ENCODE measurements around the gene CBX4.
A peak's percentile ranks its signal among the peaks of the same experiment; 100 is the strongest.

Gene CBX4

DNA sequence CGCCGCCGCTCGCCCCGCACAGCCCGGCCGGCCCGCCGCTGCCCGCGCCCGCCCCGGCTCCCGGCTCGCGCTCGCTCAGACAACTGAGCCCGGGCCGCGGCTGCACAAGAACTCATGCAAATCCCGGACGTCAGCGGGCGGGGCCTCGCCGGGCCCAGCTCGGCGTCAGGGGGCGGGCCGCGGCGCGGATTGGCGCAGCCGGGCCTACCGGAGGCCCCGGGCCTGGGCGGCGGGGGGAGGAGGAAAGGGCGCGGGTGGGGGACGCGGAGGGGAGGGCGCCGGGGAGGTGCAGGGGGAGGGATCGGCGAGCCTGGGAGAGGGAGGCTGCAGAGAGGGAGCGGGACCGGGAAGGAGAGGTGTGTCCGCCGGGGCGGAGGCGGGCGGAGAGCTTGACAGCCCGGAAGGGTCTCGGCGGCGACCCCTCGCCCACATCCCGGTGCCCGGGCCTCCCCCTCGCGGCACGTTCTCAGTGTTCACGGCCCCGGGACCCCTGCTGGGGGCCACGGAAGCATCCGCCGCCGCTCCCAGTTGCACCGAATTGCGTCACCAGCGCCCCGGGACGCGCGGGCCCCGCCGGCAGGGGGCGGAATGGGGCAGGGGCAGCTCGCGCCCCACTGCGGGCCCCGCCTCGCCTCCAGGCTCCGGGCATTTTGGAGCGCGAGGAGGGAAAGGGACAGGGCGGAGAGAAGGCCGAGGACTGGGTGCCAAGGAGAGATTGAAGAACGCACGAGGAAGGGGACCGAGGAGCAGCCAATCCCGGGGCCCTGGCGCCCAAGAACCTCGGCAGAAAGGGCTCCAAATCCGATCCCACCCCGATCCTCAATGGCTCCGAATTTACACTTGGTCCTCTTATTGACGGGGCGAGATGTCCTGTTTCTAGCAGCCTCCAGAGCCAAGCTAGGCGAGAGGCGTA lies at the start of gene CBX4:
Gene CBX4 (minus strand): TSS at position 85 of the 913 bp plus-strand sequence. CDS start 189 bp downstream, outside the sequence.
- peak; percentile 23 to 95 (median 86) for DNase-seq

DNA sequence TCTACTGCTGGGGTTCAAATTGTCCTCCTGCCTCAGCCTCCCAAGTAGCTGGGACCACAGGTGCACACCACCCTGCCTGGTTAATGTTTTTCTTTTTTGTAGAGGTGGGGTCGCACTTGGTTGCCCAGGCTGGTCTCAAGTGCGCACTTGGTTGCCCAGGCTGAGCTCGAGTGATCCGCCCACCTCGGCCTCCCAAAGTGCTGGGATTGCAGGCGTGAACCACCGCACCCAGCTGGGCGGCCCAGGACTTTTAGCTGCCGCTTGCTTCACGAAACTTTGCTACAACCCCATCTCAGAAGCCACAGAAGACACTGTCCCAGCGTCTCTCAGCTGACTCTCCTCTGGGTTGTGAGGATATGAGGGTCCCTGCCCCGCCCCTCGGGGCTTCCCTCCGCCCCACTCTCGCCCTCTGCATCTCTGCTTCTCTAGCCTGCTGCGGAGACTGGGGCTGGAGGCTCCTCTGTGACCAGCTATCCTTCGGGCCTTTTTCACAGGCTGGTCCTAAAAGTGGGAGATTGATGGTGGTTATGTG lies 48.8 kb upstream of the CBX4 start:
- no peak for DNase-seq

DNA sequence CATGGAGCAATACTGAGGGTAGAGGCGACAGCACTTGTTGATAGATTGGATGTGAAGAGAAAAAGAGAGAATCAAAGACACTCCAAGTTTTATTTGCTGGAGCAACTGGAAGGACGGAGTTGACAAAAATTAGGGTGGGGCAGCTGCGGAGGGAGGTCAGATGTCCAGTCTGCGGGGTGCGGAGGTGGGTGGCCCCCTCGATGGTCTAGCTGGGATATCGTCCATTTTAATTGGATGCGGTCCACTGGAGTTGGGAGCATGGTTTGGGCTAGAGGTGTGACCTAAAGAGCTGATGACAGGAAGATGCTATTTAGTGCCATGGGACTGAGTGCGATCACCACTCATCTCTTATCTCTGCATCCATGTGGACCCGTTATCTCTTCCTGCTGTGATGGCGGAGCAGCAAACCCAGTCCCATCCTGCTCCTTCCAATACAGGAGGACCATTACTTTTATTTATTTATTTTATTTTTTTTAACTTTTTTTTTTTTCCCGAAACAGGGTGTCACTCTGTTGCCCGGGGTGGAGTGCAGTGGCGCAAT lies 48.3 kb upstream of the CBX4 start:
- no peak for DNase-seq

DNA sequence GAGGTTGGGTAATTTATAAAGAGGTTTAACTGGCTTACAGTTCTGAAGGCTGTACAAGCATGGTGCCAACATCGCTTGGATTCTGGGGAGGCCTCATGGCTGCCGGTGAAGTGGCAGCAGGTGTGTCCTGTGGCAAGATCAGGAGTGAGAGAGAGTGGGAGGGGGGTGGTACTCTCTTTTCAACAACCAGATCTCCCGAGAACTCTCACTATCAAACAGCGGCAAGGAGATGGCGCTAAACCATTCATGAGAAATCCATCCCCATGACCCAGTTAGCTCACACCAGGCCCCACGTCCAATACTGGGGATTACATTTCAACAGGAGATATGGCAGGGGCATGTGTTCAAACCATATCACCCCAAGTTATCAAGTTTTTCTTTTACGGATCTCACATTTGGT lies 44.0 kb upstream of the CBX4 start:
- no peak for DNase-seq

DNA sequence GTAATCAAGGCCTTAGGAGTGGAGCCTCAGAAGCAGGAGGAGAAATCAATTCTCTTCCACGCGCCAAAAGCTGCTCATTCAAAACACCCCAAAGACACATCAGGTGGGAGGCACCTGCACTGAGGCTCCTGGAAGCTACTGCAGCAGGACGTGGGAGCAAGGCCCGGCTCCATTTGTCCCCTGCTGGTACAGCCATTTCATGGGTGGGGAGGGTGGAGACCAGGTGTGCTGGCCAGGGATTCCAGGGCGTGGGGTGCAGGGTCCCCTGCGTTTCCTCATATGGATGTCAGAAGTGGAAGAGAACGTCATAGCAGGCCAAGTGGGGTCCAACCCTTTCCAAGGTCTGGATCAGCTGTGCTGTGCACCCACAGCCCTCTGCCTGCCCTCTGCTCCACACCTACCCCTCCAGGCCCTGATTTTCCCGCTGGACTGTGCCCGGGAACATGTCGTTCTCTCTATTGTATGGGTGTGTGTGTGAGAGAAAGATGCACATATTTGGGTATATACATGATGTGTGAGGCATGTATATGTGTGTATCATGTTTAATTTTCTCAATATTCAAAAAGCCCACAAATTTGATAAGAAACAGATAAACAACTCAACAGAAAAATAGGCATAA lies 39.2 kb upstream of the CBX4 start:
- DNase-seq, result no peak

DNA sequence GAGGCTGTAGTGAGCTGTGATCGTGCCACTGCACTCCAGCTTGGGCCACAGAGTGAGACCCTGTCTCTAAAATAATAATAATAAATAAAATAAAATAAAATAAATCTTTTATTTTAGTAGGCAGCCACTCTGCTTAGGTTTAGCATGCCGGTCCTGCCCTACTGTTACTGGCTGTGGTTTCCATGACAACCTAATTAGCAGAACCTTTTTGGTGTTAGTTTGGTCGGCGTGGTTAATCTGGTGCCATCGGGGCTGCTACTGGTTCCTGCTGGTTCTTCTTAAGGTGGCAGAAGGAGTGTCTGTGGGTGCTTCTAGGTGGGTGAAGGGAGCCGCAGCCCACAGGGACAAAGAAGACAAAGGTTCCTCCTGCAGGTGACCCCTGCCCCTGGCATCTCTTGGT lies 37.8 kb upstream of the CBX4 start:
- DNase-seq, result no peak

DNA sequence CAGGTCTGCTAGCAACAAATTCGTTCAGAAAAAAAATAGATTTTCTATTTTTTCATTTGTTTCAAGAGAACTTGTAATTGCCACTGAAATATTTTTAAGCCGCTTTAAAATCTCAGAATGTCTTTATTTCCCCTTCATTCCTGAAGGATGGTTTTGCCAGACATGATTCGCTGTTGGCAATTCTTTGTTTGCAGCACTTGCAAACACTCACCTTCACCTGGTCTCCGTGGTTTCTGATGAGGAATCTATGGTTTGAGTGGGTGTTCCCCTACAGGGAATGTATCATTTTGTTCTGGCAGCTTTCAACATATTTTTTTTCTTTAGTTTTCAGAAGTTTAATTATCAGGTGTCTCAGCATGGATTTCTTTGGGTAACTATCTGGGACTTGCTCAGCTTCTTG lies 36.3 kb upstream of the CBX4 start:
- DNase-seq, result no peak

DNA sequence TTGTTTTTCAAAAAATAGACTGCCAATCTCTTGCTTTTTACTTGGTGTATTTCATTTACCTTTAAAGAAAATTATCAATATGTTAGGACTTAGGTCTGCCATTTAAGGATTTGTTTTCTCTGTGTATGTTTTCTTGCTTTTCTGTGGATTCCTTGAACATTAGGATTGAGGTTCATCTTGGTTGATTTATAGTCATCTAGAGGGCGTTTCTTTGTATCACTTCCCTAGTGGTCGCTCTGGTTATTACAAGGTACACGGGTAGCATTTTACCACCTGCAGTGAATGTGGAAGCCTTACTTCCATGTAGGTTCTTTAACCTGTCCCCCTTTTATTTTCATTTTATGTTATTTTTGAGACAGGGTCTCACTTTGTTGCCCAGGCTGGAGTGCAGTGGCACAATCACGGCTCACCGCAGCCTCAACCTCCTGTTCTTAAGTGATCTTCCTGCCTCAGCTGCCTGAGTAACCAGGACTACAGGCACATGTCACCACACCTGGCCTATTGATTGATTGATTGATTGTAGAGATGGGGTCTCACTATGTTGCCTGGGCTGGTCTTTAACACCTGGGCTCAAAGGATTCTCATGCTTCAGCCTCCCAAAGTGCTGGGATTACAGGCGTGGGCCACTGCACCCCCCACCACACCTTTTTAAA lies 35.2 kb upstream of the CBX4 start:
- no peak for DNase-seq

DNA sequence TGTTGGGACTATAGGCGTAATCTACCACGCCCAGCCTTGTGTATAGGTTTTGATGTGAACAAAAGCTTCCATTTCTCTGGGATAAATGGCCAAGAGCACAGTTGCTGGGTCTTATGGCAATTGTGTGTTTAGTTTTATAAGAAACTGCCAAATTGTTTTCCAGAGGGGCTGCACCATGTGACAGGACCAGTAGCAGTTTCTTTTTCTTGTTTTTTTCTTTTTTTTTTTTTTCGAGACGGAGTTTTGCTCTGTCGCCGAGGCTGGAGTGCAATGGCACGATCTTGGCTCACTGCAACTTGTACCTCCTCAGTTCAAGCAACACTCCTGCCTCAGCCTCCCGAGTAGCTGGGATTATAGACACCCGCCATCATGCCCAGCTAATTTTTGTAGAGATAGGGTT lies 34.3 kb upstream of the CBX4 start:
- no peak for DNase-seq

DNA sequence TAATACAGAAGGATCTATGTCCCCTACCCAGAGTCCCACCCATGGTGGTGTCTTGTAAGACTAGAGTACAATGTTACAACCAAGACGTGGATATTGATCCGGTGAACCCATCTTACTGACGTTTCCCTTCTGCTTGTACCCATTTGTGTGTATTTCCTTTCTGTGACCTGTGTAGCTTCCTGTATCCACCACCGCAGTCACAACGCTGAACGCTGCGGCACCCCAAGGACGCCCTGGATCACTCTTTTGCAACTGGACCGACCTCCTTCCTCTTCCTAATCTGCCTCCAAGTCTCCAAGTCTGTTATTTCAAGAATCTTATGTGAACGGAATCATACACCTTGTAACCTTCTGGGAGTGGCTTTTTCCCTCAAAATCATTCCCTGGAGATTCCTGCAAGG lies 33.5 kb upstream of the CBX4 start:
- no peak for DNase-seq

DNA sequence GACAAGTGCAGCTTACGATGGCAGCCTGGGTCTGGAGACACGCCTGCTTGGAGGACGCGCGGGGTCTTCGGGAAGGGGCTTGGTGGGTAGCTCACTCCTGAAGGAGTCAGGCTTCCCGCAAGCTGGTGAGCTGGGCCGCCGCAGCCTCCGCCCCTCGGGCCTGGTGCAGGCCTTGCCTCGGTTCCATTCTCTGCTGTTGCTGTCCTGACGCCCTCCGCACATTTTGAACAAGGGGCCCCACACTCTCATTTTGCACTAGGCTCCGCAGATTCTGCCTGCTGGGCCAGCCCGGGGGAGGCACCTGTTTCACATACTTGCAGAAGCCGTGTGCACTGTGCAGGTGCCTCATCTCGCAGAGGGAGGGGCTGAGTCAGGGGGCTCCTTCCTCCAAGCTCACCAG lies 31.9 kb upstream of the CBX4 start:
- DNase-seq, result no peak

DNA sequence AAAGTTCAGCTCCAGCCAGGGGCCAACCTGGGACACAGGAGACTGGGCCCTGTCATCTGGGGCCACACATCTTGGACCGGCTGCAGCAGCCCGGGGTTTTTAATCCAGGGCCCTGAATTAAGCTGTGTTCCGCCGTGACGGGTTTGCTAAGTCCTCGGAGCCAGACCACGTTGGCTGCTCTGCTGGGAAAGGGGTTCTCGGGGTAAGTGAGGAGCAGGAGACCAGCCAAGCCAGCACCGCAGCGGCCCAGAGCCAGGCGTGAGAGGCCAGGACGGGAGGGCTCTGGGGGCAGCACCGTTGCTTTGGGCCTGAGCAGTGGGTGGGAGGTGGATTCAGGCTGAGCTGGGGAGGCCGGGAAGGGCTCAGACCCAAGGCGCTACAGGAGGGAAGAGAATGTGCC lies 31.3 kb upstream of the CBX4 start:
- no peak for DNase-seq

DNA sequence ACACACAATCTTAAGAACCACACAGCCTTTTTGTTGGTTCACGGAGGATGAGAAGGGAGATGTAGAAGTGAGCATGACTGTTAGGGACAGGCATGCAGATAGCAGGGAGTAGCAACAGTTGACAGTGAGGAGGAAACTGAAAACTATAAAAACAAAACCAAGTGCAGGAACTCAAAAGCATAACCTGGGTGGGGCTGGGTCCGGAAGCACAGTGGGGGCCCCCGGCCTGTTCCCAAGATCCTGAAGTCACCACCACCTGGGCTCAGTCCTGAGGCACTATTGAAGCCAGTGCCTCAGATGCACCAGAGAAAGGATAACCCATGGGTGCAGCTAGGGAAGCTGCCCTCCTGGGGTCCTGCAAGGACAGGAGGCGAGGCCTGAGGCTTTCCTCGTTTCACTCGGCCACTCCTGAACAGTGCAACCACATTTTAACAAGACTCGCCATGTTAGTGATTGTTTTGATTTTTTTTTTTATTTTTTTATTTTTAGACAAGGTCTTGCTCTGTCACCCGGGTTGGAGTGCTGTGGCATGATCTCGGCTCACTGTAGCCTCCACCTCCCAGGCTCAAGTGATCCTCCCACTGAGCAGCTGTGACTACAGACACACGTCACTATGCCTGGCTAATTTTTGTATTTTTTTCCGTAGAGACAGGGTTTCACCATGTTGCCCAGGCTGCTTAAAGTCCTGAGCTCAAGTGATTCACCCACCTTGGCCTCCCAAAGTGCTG lies 27.7 kb upstream of the CBX4 start:
- DNase-seq, result no peak

DNA sequence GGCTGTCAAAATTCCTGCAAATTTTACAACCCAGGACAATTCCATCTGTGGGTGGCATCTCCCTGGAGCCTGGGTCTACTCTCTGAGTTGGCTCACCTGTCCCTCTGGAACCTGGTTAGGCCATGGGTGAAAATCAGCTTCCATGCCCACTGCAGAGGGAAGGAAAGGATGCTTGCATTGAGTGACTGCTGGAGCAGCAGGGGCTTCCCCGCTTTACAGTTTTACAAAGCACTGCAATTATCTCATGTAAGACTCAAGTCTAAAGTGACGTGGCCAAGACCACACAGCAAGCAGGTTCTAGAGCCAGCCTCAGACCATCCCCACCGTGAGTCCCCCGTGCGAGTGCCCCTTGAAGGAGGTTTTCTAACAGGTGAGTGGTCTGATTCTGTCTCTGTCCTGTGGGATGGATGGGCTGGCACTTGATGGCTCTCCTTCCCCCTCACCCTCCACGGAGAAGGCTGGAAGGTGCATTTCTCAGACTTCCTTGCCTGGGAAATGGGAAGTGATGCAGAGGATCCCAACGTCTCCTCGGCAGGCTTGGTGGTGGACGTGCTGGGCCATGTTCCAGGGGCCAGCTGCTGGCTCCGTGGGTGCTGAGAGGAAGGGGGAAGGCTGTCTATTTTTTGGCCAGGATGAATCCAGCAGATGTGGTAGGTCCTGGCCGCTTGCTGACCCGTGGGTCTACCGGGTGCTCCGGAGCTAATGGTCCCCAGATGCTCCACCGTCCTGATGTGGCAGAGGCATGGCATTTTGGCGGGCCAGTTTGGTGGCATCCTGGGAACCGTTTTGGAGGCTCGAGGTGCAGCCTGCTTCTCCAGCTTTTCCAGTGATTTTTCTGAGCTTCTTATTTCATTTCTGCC lies 26.3 kb upstream of the CBX4 start:
- DNase-seq, result no peak

DNA sequence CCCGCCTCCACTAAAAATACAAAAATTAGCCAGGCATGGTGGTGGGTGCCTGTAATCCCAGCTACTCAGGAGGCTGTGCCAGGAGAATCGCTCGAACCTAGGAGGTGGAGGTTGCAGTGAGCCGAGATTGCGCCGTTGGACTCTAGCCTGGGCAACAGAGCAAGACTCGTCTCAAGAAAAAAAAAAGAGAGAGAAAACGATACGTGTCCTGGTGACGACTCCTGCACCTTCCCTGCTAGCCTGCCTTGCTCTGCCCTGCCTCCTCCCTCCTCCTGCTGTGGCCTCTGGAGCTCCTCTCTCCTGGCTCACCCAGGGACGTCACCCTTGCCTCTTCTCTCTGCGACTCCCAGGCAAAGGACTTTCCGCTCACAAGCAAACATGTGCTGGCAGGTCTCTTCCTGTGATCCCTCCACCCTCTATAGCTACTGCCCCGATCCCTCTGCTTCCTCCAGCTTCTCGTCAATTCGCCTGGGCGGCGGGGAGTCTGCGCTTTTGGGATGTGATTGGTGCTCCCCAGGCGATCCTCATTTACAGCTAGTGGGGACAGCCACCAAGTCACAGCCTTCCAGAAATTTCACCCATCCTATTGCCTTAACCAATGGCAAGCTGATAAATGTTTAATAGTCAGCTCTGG lies 25.5 kb upstream of the CBX4 start:
- no peak for DNase-seq

DNA sequence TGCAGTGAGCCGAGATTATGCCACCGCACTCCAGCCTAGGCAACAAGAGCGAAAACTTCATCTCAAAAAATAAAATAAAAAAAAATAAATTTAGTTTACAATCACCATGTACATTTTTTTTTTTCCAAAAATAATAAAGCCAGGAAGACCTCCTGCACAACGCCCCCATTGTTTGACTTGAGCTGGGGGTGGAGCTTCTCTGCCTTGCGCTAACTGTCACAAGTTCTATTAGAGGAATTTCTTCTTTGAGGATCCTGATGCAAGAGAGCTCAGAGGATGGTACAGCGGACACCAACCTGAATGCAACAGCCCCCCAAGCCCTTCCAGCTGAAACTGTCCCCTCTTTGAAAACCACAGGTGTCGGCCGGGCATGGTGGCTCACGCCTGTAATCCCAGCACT lies 24.9 kb upstream of the CBX4 start:
- DNase-seq, result no peak

DNA sequence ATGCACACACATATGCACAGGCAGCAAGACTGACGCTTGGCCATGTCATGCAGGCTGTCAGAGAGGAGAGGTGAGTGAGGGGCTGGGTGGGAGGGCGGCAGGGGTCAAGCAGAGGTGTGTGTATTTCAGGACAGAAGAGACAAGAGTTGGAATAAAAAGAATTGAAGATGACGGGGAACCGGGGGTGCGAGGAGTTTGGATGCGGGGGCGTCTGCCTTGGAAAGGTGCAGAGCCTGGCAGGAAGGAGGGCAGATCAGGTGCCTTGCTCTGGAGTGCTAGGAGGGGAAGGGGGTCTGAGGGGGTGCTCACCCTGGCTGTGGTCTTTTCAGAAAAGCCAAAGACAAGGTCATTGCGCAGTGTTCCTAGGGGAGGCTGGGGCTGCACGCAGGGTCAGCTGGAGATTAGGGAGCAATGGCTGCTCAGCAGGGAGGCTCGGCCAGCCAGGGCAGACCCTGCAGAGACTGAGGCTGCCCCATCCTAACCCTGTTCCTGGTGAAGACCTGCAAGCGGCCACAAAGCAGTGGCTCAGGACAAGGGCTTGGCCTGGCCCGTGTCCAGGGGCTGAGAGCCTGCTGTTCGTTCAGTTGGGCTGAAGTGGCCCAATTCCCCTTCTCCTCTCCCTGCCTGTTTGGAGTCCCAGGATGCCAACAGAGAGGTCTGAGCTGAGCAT lies 23.7 kb upstream of the CBX4 start:
- DNase-seq, result no peak

DNA sequence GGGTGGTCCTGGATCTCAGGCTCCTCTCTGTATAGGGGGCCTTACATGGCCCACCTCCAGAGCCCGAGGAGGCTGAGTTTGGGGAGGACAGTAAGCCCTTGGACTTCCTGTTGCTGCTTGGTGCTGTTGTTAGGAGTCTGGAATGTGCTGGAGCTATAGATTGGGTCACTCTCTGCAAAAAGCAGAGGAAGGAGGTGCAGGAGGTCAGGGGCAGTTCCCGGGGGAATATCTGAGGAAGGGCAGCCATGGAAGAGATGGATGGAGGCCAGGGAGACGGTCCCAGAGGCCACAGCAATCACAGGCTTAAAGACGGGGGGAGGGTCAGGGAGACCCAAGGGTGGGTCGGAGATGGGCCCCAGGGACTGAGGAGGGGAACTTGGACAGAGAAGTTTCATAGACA lies 23.0 kb upstream of the CBX4 start:
- DNase-seq, result no peak

DNA sequence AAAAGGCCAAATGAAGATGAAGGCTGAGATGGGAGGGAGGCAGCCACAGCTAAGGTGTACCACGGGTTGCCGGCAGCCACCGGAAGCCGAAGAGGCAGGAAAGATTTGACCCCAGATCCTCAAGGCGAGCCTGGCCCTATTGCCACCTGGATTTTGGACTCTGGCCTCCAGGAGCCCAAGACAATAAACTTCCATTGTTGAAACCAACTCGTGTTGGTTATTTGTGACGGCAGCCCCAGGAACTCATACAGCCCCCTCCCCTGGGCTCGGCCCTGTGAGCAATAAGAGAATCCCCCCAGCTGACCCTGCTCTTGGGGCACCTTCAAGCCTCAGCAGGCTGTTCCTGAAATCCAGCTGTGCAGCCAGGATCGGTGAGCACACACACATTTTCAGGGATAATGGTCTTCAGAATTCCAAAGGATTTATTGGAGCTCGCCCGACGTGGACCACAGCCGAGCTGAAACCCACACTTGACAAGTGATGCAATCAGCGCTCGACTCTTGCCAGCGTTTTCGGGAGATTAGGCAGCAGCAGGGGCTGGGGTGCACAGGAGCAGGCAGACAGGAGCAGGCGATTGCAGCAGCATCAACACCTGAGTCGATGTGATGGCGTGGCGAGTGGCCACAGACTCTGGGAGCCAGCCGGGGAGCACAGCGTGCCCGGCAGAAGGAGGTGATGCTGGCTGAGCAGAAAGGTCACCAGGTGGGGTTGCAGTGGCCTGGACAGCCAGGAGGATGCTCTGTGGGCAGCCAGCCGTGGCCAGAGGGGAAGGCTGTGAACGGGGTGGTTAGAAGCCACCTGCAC lies 22.4 kb upstream of the CBX4 start:
- no peak for DNase-seq
